ENCODE results near the gene CREB3L1.
"Not testable (repeated sequence)": the region's sequence is repeated elsewhere in the genome, so short reads cannot be mapped to it uniquely, and the experiment has no call there.

CREB3L1 gene

GRCh38 chr11:46248289-46249102 lies 29.0 kb upstream of the CREB3L1 start:
- DNase-seq (ENCODE audit: low read depth in 2 of 2): no peak

GRCh38 chr11:46249103-46249937 lies 28.1 kb upstream of the CREB3L1 start:
- no peak for DNase-seq (ENCODE audit: low read depth in 2 of 2)

GRCh38 chr11:46249938-46250744 lies 27.3 kb upstream of the CREB3L1 start:
- DNase-seq (ENCODE audit: low read depth in 2 of 2): no peak

GRCh38 chr11:46250745-46251052 lies 26.8 kb upstream of the CREB3L1 start:
- DNase-seq (ENCODE audit: low read depth in 2 of 2): no peak

- DNase-seq (ENCODE audit: low read depth in 2 of 2): no peak
These were observed 25.5 kb upstream of the CREB3L1 start for GRCh38 chr11:46251954-46252353.

- DNase-seq (ENCODE audit: low read depth in 2 of 2): no peak
These were observed 25.0 kb upstream of the CREB3L1 start for GRCh38 chr11:46252373-46252914.

GRCh38 chr11:46253258-46254132 lies 24.0 kb upstream of the CREB3L1 start:
- no peak for DNase-seq (ENCODE audit: low read depth in 2 of 2)

- no peak for DNase-seq (ENCODE audit: low read depth in 2 of 2)
These were observed 23.4 kb upstream of the CREB3L1 start for GRCh38 chr11:46254133-46254491.

GRCh38 chr11:46256540-46257001 lies 20.9 kb upstream of the CREB3L1 start:
- no peak for DNase-seq (ENCODE audit: low read depth in 2 of 2)

GRCh38 chr11:46259347-46259746 lies 18.1 kb upstream of the CREB3L1 start:
- DNase-seq (ENCODE audit: low read depth in 2 of 2): not testable (repeated sequence)

- no peak for DNase-seq (ENCODE audit: low read depth in 2 of 2)
These were observed 17.4 kb upstream of the CREB3L1 start for GRCh38 chr11:46259971-46260560.

GRCh38 chr11:46263120-46263519 lies 14.3 kb upstream of the CREB3L1 start:
- no peak for DNase-seq (ENCODE audit: low read depth in 2 of 2)

- DNase-seq (ENCODE audit: low read depth in 2 of 2): no peak
These were observed 13.4 kb upstream of the CREB3L1 start for GRCh38 chr11:46264030-46264429.

GRCh38 chr11:46264976-46265375 lies 12.5 kb upstream of the CREB3L1 start:
- no peak for DNase-seq (ENCODE audit: low read depth in 2 of 2)

- no peak for DNase-seq (ENCODE audit: low read depth in 2 of 2)
These were observed 11.7 kb upstream of the CREB3L1 start for GRCh38 chr11:46265764-46266163.

GRCh38 chr11:46267930-46268329 lies 9.5 kb upstream of the CREB3L1 start:
- DNase-seq (ENCODE audit: low read depth in 2 of 2): no peak

- no peak for DNase-seq (ENCODE audit: low read depth in 2 of 2)
These were observed 6.8 kb upstream of the CREB3L1 start for GRCh38 chr11:46270684-46271083.

- DNase-seq (ENCODE audit: low read depth in 2 of 2): no peak
These were observed 6.1 kb upstream of the CREB3L1 start for GRCh38 chr11:46271407-46271806.

- DNase-seq (ENCODE audit: low read depth in 2 of 2): no peak
These were observed 5.3 kb upstream of the CREB3L1 start for GRCh38 chr11:46271875-46272815.

Measured in stimulated activated CD8-positive, alpha-beta memory T cell treated with anti-CD3 and anti-CD28 coated beads, Interleukin-15, amount 100 ng/mL, for 4 hours (primary cell).